ENCODE measurements around the gene ZNF582.
"Not testable (repeated sequence)": the region's sequence is repeated elsewhere in the genome, so short reads cannot be mapped to it uniquely, and the experiment has no call there.

DNA sequence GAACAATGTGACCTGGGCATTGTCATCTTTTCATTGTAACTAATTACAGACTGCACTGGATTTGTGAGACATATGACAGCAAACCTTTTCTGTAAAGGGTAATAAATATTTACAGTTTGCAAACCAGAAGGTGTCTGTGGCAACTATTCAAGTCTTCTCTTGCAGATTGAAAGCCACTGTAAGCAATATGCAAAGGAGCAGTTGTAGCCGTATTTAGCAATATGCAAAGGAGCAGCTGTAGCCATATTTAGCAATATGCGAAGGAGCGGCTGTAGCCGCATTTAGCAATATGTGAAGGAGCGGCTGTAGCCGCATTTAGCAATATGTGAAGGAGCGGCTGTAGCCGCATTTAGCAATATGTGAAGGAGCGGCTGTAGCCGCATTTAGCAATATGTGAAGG is 54.3 kb downstream of the ZNF582 start:
- TF ChIP-seq, protein P1, sequence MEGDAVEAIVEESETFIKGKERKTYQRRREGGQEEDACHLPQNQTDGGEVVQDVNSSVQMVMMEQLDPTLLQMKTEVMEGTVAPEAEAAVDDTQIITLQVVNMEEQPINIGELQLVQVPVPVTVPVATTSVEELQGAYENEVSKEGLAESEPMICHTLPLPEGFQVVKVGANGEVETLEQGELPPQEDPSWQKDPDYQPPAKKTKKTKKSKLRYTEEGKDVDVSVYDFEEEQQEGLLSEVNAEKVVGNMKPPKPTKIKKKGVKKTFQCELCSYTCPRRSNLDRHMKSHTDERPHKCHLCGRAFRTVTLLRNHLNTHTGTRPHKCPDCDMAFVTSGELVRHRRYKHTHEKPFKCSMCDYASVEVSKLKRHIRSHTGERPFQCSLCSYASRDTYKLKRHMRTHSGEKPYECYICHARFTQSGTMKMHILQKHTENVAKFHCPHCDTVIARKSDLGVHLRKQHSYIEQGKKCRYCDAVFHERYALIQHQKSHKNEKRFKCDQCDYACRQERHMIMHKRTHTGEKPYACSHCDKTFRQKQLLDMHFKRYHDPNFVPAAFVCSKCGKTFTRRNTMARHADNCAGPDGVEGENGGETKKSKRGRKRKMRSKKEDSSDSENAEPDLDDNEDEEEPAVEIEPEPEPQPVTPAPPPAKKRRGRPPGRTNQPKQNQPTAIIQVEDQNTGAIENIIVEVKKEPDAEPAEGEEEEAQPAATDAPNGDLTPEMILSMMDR (IDR thresholded peaks at IDR 0.05): not testable (repeated sequence)
- not testable (repeated sequence) for TF ChIP-seq POLR2A (IDR thresholded peaks at IDR 0.05)

Data from body of pancreas (tissue), 4 donors.